HG03575 (cell line): ENCODE measurements around the gene TRIM63.

Experiments used
- ATAC-seq: cut with Tn5 transposase; IDR thresholded peaks from one replicate; pipeline ENCODE4 v1.9.1; 2021; ENCODE audit not compliant: unreplicated experiment, insufficient number of reproducible peaks, low FRiP score; ENCODE audit errors: extremely low read depth

The TRIM63 gene

GRCh38 chr1:26092422-26092821 lies 25.0 kb upstream of the TRIM63 start:
- no peak for ATAC-seq

GRCh38 chr1:26090893-26091292 lies 23.5 kb upstream of the TRIM63 start:
- ATAC-seq: no peak

GRCh38 chr1:26089125-26089524 lies 21.7 kb upstream of the TRIM63 start:
- ATAC-seq: no peak

- ATAC-seq: no peak
Measured at GRCh38 chr1:26084844-26085243, 17.4 kb upstream of the TRIM63 start.

GRCh38 chr1:26084091-26084561 lies 16.7 kb upstream of the TRIM63 start:
- ATAC-seq: no peak

- no peak for ATAC-seq
Measured at GRCh38 chr1:26083208-26083607, 15.8 kb upstream of the TRIM63 start.

- ATAC-seq: no peak
Measured at GRCh38 chr1:26082020-26082350, 14.6 kb upstream of the TRIM63 start.

GRCh38 chr1:26081267-26082019 lies 14.0 kb upstream of the TRIM63 start:
- no peak for ATAC-seq

- ATAC-seq: no peak
Measured at GRCh38 chr1:26079960-26080814, 12.8 kb upstream of the TRIM63 start.

- no peak for ATAC-seq
Measured at GRCh38 chr1:26079178-26079563, 11.7 kb upstream of the TRIM63 start.

- ATAC-seq: no peak
Measured at GRCh38 chr1:26078286-26079177, 11.1 kb upstream of the TRIM63 start.

GRCh38 chr1:26077524-26077923 lies 10.1 kb upstream of the TRIM63 start:
- no peak for ATAC-seq

- ATAC-seq: no peak
Measured at GRCh38 chr1:26075421-26076144, 8.2 kb upstream of the TRIM63 start.

- ATAC-seq: no peak
Measured at GRCh38 chr1:26072305-26072704, 4.9 kb upstream of the TRIM63 start.

- ATAC-seq: no peak
Measured at GRCh38 chr1:26070963-26071342, 3.5 kb upstream of the TRIM63 start.

- ATAC-seq: no peak
Measured at GRCh38 chr1:26070296-26070962, 3.0 kb upstream of the TRIM63 start.

GRCh38 chr1:26069941-26070295 lies 2.5 kb upstream of the TRIM63 start:
- no peak for ATAC-seq

- no peak for ATAC-seq
Measured at GRCh38 chr1:26066857-26067256, 573 bp downstream of the TRIM63 start.
